ENCODE results near the gene APP.

APP gene

GRCh38 chr21:26170471-26171257 lies at the start of gene APP:
APP (minus strand) TSS chr21:26170770; CDS start chr21:26170620, 150 bp downstream.
- DNase-seq: peak; percentile 87 to 89

- no peak for DNase-seq
Measured at GRCh38 chr21:26212220-26212619, 41.6 kb upstream of the APP start.

GRCh38 chr21:26210614-26211013 lies 40.0 kb upstream of the APP start:
- DNase-seq: no peak

- no peak for DNase-seq
Measured at GRCh38 chr21:26207021-26207420, 36.5 kb upstream of the APP start.

GRCh38 chr21:26199456-26199855 lies 28.9 kb upstream of the APP start:
- no peak for DNase-seq

GRCh38 chr21:26195708-26196107 lies 25.1 kb upstream of the APP start:
- no peak for DNase-seq

- no peak for DNase-seq
Measured at GRCh38 chr21:26194811-26195251, 24.3 kb upstream of the APP start.

GRCh38 chr21:26194326-26194725 lies 23.8 kb upstream of the APP start:
- DNase-seq: no peak

- no peak for DNase-seq
Measured at GRCh38 chr21:26191609-26192008, 21.0 kb upstream of the APP start.

- DNase-seq: no peak
Measured at GRCh38 chr21:26188422-26188821, 17.9 kb upstream of the APP start.

GRCh38 chr21:26185446-26185845 lies 14.9 kb upstream of the APP start:
- no peak for DNase-seq

GRCh38 chr21:26185021-26185420 lies 14.5 kb upstream of the APP start:
- no peak for DNase-seq

GRCh38 chr21:26179501-26179900 lies 8.9 kb upstream of the APP start:
- no peak for DNase-seq

- no peak for DNase-seq
Measured at GRCh38 chr21:26177746-26178426, 7.3 kb upstream of the APP start.

GRCh38 chr21:26177187-26177586 lies 6.6 kb upstream of the APP start:
- DNase-seq: no peak

- no peak for DNase-seq
Measured at GRCh38 chr21:26171258-26172100, 909 bp upstream of the APP start.

GRCh38 chr21:26169611-26170470 lies 729 bp downstream of the APP start:
- DNase-seq: peak; percentile 54 to 66

GRCh38 chr21:26169061-26169610 lies 1.4 kb downstream of the APP start:
- peak; percentile 26 to 52 for DNase-seq

GRCh38 chr21:26168371-26168770 lies 2.2 kb downstream of the APP start:
- no peak for DNase-seq

GRCh38 chr21:26167593-26167992 lies 3.0 kb downstream of the APP start:
- DNase-seq: no peak

GRCh38 chr21:26165331-26165730 lies 5.2 kb downstream of the APP start:
- DNase-seq: no peak

- no peak for DNase-seq
Measured at GRCh38 chr21:26164311-26164710, 6.3 kb downstream of the APP start.

Data from activated CD4-positive, alpha-beta T cell treated with anti-CD3 and anti-CD28 coated beads, Interleukin-2, amount 50 U/mL, for 48 hours (primary cell).